ENCODE data around the gene SRGAP2B. TPM values are rescaled to one million over a fixed set of nuclear protein-coding genes. Genes with fewer than 3 reads are reported as not detected.
"Not testable (repeated sequence)": the region's sequence is repeated elsewhere in the genome, so short reads cannot be mapped to it uniquely, and the experiment has no call there.

SRGAP2B gene
- total and polyA plus RNA-seq, 5 donors, result 5.9 to 22.3 (median 19.5) TPM

DNA sequence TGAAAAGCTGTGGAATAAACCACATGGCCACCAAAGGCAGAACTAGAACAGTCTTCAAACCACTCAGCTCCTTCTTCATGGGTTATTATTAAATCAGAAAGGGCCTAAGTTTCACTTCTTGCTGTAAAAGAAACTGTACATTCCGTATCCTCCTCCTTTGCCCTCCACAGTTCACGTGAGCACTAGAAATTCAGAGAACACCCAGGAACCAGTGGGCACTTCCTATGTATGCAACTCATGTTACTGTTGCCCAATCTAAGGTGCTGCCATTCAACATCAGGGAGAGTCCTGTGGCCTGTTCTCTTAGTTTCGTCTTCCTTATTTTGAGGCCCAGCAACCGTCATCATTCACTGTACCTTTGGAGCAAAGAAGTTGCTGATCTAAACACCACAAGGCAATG is 86.7 kb downstream of the SRGAP2B start:
- H3K4me1 ChIP-seq (ENCODE audit: control insufficient read depth, insufficient read depth, low read length); DNase-seq; H3K9me3 ChIP-seq (ENCODE audit: control insufficient read depth, low read length); H3K27ac ChIP-seq (ENCODE audit: low read length); H3K4me3 ChIP-seq (ENCODE audit: low read length); intact Hi-C loops (cut with DNase I); H3K27me3 ChIP-seq (ENCODE audit: control insufficient read depth, insufficient read depth): not testable (repeated sequence)
- WGBS, result no CpG with 5 or more reads among the region's 4 CpGs
- peak; percentile 61 to 74 for ATAC-seq

DNA sequence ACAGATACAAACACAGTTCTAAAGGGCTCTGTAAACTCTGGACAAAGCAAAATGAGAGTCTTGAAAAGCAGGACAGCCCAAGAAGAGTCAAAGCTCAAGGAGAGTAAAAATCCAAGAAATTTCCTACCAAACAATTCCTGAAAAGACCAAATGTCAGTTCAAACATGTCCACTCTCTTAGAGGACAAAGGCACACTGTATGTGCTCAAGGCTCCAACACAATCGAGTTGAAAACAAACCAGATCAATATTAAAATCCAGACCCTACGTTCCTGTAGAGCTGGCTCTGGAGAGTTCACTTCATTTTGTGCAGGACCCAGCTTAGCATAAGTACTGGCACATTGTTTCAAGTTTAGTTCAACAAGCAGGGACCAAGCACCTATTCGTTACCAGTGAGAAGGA is 90.0 kb downstream of the SRGAP2B start:
- H3K9me3 ChIP-seq (ENCODE audit: control insufficient read depth, low read length); H3K27me3 ChIP-seq (ENCODE audit: control insufficient read depth, insufficient read depth); DNase-seq; ATAC-seq; H3K4me1 ChIP-seq (ENCODE audit: control insufficient read depth, insufficient read depth, low read length); intact Hi-C loops (cut with DNase I); H3K27ac ChIP-seq (ENCODE audit: low read length); H3K4me3 ChIP-seq (ENCODE audit: low read length): not testable (repeated sequence)
- WGBS, result 62% methylated on average over 2 of the region's 3 CpGs

DNA sequence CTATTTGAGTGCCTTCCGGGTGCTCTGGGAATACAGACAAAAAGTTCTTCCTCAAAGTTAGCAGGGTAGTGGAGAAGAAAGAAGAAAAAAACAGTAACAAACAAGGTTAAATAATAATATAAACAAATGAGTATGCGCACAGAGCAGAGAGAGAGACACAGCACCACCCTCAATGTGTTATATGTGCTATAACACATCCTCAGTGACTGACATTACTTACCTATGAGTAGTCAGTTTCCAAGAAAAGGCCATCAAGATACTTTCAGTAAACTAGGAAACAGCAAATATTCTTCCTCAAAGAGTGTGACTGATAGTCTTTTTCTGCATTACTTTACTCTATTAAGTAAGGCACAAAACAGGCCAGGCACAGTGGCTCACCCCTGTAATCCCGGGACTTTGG is 93.7 kb downstream of the SRGAP2B start:
- WGBS, result 92% methylated on average over 3 of the region's 3 CpGs
- H3K27me3 ChIP-seq (ENCODE audit: control insufficient read depth, insufficient read depth); ATAC-seq; intact Hi-C loops (cut with DNase I); H3K9me3 ChIP-seq (ENCODE audit: control insufficient read depth, low read length); H3K4me3 ChIP-seq (ENCODE audit: low read length); H3K4me1 ChIP-seq (ENCODE audit: control insufficient read depth, insufficient read depth, low read length); DNase-seq; H3K27ac ChIP-seq (ENCODE audit: low read length): not testable (repeated sequence)

- H3K4me3 ChIP-seq (ENCODE audit: low read length); H3K27me3 ChIP-seq (ENCODE audit: control insufficient read depth, insufficient read depth); intact Hi-C loops (cut with DNase I); H3K9me3 ChIP-seq (ENCODE audit: control insufficient read depth, low read length); DNase-seq; H3K4me1 ChIP-seq (ENCODE audit: control insufficient read depth, insufficient read depth, low read length); H3K27ac ChIP-seq (ENCODE audit: low read length): not testable (repeated sequence)
- peak in 1 of 2 donors; percentile 26 for ATAC-seq
- WGBS, result 40% methylated on average over 1 of the region's 4 CpGs
Measured at GRCh38 chr1:145000743-145001326, 94.3 kb downstream of the SRGAP2B start.

- H3K4me1 ChIP-seq (ENCODE audit: control insufficient read depth, insufficient read depth, low read length); intact Hi-C loops (cut with DNase I); H3K9me3 ChIP-seq (ENCODE audit: control insufficient read depth, low read length); H3K27me3 ChIP-seq (ENCODE audit: control insufficient read depth, insufficient read depth); H3K4me3 ChIP-seq (ENCODE audit: low read length); DNase-seq; H3K27ac ChIP-seq (ENCODE audit: low read length): not testable (repeated sequence)
- peak; percentile 48 to 53 for ATAC-seq
- WGBS, result no CpG with 5 or more reads among the region's 5 CpGs
Measured at GRCh38 chr1:145000074-145000742, 94.9 kb downstream of the SRGAP2B start.

- H3K27ac ChIP-seq (ENCODE audit: low read length); ATAC-seq; intact Hi-C loops (cut with DNase I); H3K4me3 ChIP-seq (ENCODE audit: low read length); H3K4me1 ChIP-seq (ENCODE audit: control insufficient read depth, insufficient read depth, low read length); DNase-seq; H3K27me3 ChIP-seq (ENCODE audit: control insufficient read depth, insufficient read depth); H3K9me3 ChIP-seq (ENCODE audit: control insufficient read depth, low read length): not testable (repeated sequence)
- 87% methylated on average over 1 of the region's 2 CpGs for WGBS
Measured at GRCh38 chr1:144998981-144999273, 96.2 kb downstream of the SRGAP2B start.

DNA sequence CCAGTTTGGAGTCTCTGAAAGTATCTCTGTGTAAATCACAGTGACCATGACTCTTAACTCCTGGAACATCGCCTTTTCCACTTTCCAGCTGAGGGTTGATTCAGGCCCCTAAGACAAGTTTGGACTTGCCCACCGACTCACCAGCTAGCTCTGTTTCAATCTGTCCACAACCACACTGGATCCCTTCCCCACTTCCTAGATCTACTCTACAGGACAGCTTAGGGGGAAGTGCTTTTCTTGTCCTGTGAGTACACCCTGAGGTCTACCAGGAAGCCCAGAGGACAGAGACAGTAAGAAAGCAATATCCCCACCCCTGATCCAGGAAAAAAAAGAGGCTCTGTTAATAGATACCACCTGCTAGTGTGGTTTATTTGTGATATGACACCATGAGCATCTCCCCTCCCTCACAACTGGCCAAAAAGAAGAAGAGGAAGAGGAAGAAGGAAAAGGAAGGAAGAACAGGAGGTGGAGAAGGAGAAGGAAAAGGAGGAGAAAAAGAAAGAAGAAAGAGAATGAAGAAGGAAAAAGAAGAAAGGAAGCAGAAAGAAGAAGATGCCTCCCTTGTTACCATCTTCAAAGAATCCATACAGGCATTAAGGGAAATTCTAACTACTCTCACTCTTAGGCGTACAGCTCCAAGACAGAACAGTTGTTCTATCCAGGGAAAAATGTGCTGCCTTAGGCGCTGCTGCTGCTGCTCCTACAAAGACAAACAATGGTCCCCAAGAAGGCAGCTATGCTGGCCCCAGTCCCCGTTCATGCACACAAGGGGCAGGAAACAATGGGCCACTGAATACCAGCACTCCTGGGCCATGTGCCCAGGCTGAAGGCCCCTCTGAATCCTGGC is 96.8 kb downstream of the SRGAP2B start:
- H3K4me3 ChIP-seq (ENCODE audit: low read length); H3K27me3 ChIP-seq (ENCODE audit: control insufficient read depth, insufficient read depth); DNase-seq; H3K4me1 ChIP-seq (ENCODE audit: control insufficient read depth, insufficient read depth, low read length); intact Hi-C loops (cut with DNase I); H3K27ac ChIP-seq (ENCODE audit: low read length); H3K9me3 ChIP-seq (ENCODE audit: control insufficient read depth, low read length): not testable (repeated sequence)
- WGBS, result 76% methylated on average over 3 of the region's 5 CpGs
- peak in 1 of 2 donors; percentile 27 for ATAC-seq

GRCh38 chr1:144995833-144996410 is 99.2 kb downstream of the SRGAP2B start:
- H3K27ac ChIP-seq (ENCODE audit: low read length); H3K4me1 ChIP-seq (ENCODE audit: control insufficient read depth, insufficient read depth, low read length); H3K4me3 ChIP-seq (ENCODE audit: low read length); DNase-seq; intact Hi-C loops (cut with DNase I); H3K9me3 ChIP-seq (ENCODE audit: control insufficient read depth, low read length); H3K27me3 ChIP-seq (ENCODE audit: control insufficient read depth, insufficient read depth): not testable (repeated sequence)
- peak; percentile 37 to 67 for ATAC-seq

- ATAC-seq, result peak in 1 of 2 donors; percentile 32
- H3K27ac ChIP-seq (ENCODE audit: low read length); H3K9me3 ChIP-seq (ENCODE audit: control insufficient read depth, low read length); H3K4me3 ChIP-seq (ENCODE audit: low read length); intact Hi-C loops (cut with DNase I); H3K27me3 ChIP-seq (ENCODE audit: control insufficient read depth, insufficient read depth); DNase-seq; H3K4me1 ChIP-seq (ENCODE audit: control insufficient read depth, insufficient read depth, low read length): not testable (repeated sequence)
- 76% methylated on average over 1 of the region's 1 CpG for WGBS
Measured at GRCh38 chr1:144992915-144993314, 102.2 kb downstream of the SRGAP2B start.

DNA sequence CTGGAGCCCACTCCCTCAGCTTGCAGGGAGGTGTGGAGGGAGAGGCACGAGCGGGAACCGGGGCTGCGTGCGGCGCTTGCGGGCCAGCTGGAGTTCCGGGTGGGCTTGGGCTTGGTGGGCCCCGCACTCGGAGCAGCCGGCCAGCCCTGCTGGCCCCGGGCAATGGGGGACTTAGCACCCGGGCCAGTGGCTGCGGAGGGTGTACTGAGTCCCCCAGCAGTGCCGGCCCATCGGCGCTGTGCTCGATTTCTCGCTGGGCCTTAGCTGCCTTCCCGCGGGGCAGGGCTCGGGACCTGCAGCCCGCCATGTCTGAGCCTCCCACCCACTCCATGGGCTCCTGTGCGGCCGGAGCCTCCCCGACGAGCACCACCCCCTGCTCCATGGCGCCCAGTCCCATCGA is 104.5 kb downstream of the SRGAP2B start:
- H3K4me3 ChIP-seq (ENCODE audit: low read length); H3K4me1 ChIP-seq (ENCODE audit: control insufficient read depth, insufficient read depth, low read length); H3K27ac ChIP-seq (ENCODE audit: low read length); intact Hi-C loops (cut with DNase I); H3K9me3 ChIP-seq (ENCODE audit: control insufficient read depth, low read length); H3K27me3 ChIP-seq (ENCODE audit: control insufficient read depth, insufficient read depth); ATAC-seq: not testable (repeated sequence)
- WGBS, result 98% methylated on average over 13 of the region's 29 CpGs
- DNase-seq, result peak in 1 of 3 donors; percentile 15

- H3K9me3 ChIP-seq (ENCODE audit: control insufficient read depth, low read length); H3K27ac ChIP-seq (ENCODE audit: low read length); H3K4me1 ChIP-seq (ENCODE audit: control insufficient read depth, insufficient read depth, low read length); H3K4me3 ChIP-seq (ENCODE audit: low read length); intact Hi-C loops (cut with DNase I); DNase-seq; H3K27me3 ChIP-seq (ENCODE audit: control insufficient read depth, insufficient read depth): not testable (repeated sequence)
- peak in 1 of 2 donors; percentile 44 for ATAC-seq
- no CpG with 5 or more reads among the region's 2 CpGs for WGBS
Measured at GRCh38 chr1:144987131-144987530, 108.0 kb downstream of the SRGAP2B start.

Measured in right cardiac atrium (tissue), 5 donors.